Activated T-cell treated with anti-CD3 and anti-CD28 coated beads for 48 hours (primary cell): Measurements from ENCODE around the gene PNPLA2.
A peak's percentile ranks its signal among the peaks of the same experiment; 100 is the strongest.

Experiments used
- DNase-seq: peaks from one replicate; pipeline ENCODE4 v3.0.0-alpha.2; 2020; ENCODE audit warnings: low read depth

The PNPLA2 gene

DNA sequence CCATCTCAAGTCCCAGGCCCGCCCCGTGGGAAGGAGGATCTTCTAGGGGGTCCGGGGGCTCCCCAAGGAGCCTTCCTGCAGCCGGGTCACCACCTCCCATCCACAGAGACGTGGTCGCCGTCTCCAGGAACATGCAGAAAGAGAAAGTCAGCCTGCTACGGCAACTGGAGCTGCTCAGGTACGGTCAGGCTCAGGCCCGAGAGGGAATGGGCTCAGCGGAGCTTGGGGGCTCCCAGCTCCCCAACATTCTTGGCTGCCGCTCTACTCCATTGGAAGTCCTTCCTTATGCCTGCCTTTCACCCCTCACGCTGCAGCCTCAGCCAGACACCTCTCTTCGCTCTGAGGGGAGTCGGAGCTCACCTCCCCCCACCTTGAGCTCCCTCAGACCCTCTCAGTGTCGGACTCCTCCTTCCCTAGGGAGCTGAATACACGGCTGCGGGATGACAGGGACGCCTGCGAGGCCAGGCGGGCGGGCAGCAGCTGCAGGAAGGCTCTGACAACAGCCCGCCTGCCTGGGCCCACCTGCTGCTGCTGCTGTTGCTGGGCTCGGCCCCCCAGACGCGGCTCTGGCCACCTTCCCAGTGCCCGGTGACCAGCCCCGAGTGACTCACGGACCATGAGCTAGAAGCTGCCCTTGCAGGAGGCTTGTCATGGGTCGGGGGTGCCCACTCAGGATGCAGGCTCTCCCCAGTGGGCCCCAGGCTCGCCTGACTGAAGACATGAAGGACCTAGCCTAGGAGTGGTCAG, 12.6 kb downstream of the PNPLA2 start:
- no peak for DNase-seq

DNA sequence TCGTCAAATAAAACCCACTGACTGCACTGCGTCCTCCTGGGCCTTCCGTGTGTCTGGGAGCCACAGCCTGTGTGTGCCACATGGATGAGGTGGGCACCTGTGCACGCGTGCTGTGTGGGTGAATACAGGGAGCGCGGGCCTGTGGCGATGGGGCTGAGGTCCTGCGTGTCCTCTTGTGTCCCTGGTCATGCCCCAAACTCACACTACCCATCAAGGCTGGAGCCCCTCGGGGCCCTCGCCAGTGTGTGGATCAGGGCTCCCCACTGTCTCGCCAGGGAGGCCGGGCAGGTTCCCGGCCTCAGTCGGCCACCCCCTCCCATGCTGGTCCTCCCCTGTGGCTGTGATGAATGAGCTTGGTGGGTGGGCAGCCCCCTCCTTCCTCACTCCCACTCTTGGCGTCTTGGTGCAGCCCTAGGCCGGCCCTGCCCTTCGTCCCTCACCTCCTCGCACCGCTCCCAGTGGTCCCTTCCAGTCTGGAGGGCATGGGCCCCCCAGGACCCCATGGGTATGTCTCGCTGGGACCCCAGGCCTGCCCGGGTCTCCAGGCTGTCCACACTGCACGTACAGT, 13.3 kb downstream of the PNPLA2 start:
- DNase-seq: no peak

DNA sequence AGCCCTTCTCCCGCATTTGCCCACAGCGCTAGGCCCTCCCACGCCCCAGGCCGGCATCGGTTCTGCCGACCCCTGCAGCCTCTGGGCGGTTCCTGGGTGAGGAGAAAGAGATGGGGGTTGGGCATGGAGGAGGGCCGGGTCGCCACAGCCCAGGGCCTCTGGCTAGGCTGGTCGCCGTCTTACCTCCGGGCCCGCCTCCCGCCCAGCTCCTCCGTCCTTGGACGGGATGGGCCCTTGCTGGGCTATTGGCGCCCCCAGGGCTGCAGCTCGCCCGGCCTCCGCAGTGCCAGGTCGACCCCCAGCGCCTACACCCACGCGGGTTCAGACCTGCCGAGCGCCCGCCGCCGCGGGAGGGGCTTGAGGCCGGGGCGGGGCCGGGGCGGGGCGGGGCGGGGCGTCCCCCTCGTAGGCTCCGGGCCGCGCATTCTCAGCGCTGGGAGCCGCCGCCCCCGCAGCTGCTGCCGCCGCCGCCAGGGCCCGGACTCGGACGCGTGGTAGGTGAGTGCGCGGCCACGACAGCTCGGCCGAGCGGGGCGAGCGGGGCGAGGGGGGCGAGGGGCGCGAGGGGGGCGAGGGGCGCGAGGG, 13.9 kb downstream of the PNPLA2 start, which contains the start of gene CD151:
CD151 (plus strand) TSS at position 424 of the 585 bp plus-strand sequence. CDS start 3,118 bp downstream, outside the sequence.
- peak; percentile 59 for DNase-seq

- no peak for DNase-seq
Measured at GRCh38 chr11:833114-833791, 14.5 kb downstream of the PNPLA2 start.

DNA sequence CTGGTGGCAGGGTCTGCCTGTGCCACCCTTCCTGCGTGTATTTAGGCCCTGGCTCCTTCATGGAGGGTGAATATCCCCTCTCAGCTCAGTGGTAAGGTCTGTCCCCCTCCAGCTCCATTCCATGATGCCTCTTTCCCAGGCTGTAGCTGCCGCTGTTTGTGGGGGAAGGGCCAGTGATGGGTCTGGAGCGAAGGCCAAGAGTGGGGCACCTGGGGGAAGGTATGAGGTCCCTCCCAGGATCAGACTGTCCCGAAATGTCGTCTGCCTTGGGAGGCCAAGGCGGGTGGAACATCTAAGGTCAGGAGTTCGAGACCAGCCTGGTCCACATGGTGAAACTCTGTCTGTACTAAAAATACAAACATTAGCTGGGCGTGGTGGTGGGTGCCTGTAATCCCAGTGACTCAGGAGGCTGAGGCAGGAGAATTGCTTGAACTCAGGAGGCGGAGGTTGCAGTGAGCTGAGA, 15.2 kb downstream of the PNPLA2 start:
- no peak for DNase-seq

- DNase-seq: no peak
Measured at GRCh38 chr11:834371-835316, 15.9 kb downstream of the PNPLA2 start.

DNA sequence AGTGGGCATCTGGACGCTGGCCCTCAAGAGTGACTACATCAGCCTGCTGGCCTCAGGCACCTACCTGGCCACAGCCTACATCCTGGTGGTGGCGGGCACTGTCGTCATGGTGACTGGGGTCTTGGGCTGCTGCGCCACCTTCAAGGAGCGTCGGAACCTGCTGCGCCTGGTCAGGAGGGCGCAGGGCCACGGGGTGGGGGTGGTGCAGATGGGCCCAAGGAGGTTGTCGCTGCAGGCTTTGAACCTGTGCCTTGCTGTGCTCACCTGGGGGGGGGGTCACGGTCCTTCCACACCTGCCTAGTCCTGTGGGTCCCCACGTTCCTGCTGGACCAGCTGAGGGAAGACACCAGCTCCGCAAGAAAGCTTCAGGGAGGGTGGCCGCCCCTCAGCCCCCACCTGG, 17.6 kb downstream of the PNPLA2 start:
- DNase-seq: no peak

- no peak for DNase-seq
Measured at GRCh38 chr11:836700-837099, 18.0 kb downstream of the PNPLA2 start.

DNA sequence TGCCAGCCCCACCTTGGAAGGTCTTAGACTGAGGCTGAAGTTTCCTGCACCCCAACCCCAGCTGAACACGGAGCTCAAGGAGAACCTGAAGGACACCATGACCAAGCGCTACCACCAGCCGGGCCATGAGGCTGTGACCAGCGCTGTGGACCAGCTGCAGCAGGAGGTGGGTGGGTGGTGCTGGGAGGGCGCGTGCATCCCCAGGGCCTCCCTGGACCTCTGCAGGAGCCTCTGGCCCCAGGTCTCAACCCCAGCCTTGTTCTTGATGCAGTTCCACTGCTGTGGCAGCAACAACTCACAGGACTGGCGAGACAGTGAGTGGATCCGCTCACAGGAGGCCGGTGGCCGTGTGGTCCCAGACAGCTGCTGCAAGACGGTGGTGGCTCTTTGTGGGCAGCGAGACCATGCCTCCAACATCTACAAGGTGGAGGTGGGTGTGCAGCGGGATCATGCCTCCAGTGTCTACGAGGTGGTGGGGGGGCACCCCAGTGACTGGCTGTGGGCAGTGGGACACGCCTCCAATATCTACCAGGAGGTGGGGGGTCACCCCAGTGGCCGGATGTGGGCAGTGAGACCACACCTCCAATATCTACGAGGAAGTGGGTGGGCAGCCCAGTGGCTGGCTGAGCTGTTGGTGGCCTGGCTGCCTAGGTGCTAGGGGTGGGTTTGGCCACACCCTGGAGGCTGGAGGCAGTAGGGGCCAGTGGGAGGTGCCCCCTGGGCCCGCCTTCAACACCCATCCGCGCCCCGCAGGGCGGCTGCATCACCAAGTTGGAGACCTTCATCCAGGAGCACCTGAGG, 18.7 kb downstream of the PNPLA2 start:
- DNase-seq: no peak

GRCh38 chr11:837990-838307, 19.2 kb downstream of the PNPLA2 start:
- DNase-seq: no peak

DNA sequence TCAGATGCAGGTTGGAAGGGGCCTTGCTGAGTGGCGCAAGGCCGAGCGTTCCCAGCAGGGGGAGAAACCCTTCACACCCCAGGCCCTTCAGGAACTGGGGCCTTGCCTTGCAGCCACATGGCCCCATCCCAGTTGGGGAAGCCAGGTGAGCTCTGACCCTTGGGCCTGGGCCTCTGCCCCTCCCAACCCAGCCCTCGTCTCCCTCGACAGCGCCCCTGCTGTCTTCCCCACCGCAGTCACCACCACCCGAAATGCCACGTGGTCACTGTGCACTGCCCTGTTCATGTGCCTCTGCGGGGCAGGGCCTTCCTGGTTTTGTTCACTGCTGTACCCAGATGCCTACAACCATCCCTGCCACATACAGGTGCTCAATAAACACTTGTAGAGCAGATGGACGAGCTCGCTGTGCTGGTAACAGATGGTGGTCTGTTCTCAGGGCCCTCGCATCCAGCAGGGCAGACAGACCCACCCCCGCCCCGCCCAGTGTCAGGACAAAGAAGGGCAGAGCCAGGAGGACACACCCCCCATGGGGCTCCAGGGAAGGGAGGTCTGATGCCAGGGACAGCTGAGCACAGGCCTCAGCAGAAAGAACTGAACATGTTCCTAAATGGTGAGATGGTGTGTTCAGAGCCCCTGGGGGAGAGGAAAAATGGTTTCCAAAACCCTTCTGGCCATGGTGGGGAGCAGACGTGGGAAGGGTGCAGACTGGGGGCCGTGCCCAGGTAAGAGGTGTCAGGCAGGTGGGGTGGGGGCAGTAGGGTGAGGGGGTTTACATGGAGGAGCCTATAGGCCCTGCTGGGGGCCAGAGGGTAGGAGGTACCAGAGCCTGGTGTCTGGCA, 19.9 kb downstream of the PNPLA2 start:
- no peak for DNase-seq

GRCh38 chr11:839280-839623, 20.5 kb downstream of the PNPLA2 start:
- no peak for DNase-seq

DNA sequence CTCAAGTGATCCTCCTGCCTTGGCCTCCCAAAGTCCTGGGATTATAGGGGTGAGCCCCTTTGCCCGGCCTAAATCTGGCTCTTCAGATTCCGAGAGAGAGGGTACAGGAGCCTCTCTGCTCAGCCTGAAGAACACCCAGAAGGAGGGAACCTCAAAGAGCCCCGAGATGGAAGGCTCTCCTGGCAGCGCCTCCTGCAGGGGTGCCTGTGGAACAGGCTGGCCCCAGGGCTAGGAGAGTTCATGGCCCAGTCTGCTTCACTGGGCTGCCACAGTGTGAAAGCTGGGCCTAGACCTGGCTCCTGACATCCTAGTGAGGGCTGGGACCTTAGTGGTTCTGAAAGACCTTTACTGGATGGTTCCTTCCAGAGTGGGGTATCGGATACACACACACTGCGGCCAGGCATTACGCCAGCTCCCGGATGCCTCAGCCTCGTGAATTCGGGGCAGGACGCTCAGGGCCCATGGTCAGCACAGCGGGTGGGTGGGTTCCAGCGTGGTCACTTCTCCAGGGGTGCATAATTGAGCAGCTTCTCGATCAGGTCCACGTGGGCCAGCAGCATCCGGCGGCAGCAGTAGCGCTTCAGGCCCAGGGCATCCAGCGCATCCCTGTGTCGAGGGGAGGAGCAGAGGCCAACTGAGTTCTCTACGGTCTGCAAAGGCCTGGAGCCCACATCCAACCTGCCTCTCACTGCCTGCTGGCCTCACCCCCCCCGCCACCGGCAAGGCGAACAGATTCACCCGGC, 21.3 kb downstream of the PNPLA2 start:
- DNase-seq: no peak

- no peak for DNase-seq
Measured at GRCh38 chr11:841981-842369, 23.3 kb downstream of the PNPLA2 start.

DNA sequence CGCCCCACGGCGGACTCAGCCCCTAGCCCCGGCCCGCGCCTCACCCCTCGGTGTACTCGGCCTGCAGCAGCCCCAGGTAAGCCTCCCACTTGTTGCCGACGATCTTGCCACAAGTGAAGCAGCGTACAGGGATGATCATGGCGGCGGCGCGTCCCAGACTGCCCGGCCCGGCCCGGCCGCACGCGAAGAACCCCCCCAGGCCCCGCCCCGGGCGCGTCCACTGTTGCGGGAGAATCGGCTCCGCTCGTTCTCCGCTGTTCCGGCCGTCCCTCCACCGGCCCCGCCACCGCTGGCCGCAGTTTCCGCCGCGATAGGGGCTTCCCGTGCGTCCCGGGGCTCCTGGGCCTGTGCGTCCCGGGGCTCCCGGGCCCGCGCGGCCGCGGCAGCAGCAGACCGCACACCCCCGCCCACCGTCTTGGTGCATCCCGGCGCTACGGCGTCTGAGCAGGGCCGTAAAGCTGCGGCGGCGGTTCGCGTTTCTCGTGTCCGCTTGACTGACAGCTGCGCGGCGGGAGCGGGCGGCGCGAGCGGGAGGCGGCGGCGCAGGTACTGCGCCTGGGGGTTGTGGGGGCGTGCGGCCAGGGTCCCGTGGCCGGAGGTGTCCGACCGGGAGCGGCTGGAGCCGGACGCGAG, 23.8 kb downstream of the PNPLA2 start, which contains the start of the genes POLR2L and TSPAN4:
POLR2L (minus strand) TSS at position 160 of the 633 bp plus-strand sequence; CDS start at position 139, 21 bp downstream.
TSPAN4 (plus strand) TSS at position 483 of the 633 bp plus-strand sequence. CDS start 7,453 bp downstream, outside the sequence.
- DNase-seq: peak; percentile 83

GRCh38 chr11:843086-843734, 24.5 kb downstream of the PNPLA2 start:
- no peak for DNase-seq

- DNase-seq: no peak
Measured at GRCh38 chr11:843818-844692, 25.3 kb downstream of the PNPLA2 start.
